HepG2 (cell line): ENCODE results near the gene SNRNP48. TPM values are rescaled to one million over a fixed set of nuclear protein-coding genes. Genes with fewer than 3 reads are reported as not detected.

Experiments
- CSRNP2 ChIP-seq: sonication (generic); formaldehyde crosslinking; conservative IDR thresholded peaks from 2 replicates; pipeline ENCODE4 v1.8.0; 2022; ENCODE audit warnings: low read depth, missing genetic modification reagents
- GMEB1 ChIP-seq: sonication (generic); formaldehyde crosslinking; IDR thresholded peaks from 2 replicates; pipeline ENCODE4 v1.5.1; 2020; ENCODE audit warnings: missing genetic modification reagents, mild to moderate bottlenecking, borderline replicate concordance
- HOXA9 ChIP-seq: sonication (generic); formaldehyde crosslinking; IDR thresholded peaks from 2 replicates; pipeline ENCODE4 v1.8.1; 2022; ENCODE audit warnings: missing genetic modification reagents, mild to moderate bottlenecking, moderate library complexity, borderline replicate concordance
- IKZF4 ChIP-seq: sonication (generic); formaldehyde crosslinking; IDR thresholded peaks from 2 replicates; pipeline ENCODE4 v1.5.1; 2020; ENCODE audit warnings: borderline replicate concordance, mild to moderate bottlenecking, low read depth, missing genetic modification reagents; ENCODE audit errors: not compliant biosample characterization
- IRF1 ChIP-seq: sonication (generic); formaldehyde crosslinking; IDR thresholded peaks from 2 replicates; pipeline ENCODE4 v1.4.0; 2020; ENCODE audit warnings: low read depth, mild to moderate bottlenecking, missing genetic modification reagents
- KDM4B ChIP-seq: sonication (generic); formaldehyde crosslinking; IDR thresholded peaks from 2 replicates; pipeline ENCODE4 v1.4.0; 2020; ENCODE audit warnings: missing genetic modification reagents
- MATR3 ChIP-seq: sonication (generic); formaldehyde crosslinking; IDR thresholded peaks from 2 replicates; pipeline ENCODE4 v1.4.0; 2020; ENCODE audit warnings: missing genetic modification reagents
- MXD3 ChIP-seq: IDR thresholded peaks from 2 replicates; pipeline ENCODE4 v1.6.1; 2016; ENCODE audit warnings: mild to moderate bottlenecking, missing biosample characterization, missing genetic modification reagents
- RORA ChIP-seq: sonication (generic); formaldehyde crosslinking; IDR thresholded peaks from 2 replicates; pipeline ENCODE4 v1.5.0; 2020; ENCODE audit warnings: mild to moderate bottlenecking, missing genetic modification reagents, moderate library complexity
- SMYD3 ChIP-seq: sonication (generic); formaldehyde crosslinking; IDR thresholded peaks from 2 replicates; pipeline ENCODE4 v1.8.1; 2023; ENCODE audit warnings: mild to moderate bottlenecking, missing genetic modification reagents
- ZKSCAN5 ChIP-seq: sonication (generic); formaldehyde crosslinking; IDR thresholded peaks from 2 replicates; pipeline ENCODE4 v1.5.1; 2020; ENCODE audit warnings: mild to moderate bottlenecking, missing genetic modification reagents
- ZNF10 ChIP-seq: sonication (generic); formaldehyde crosslinking; IDR thresholded peaks from 2 replicates; pipeline ENCODE4 v1.4.0; 2020; ENCODE audit warnings: mild to moderate bottlenecking, low read depth, missing genetic modification reagents, borderline replicate concordance
- ZNF20 ChIP-seq: sonication (generic); formaldehyde crosslinking; IDR thresholded peaks from 2 replicates; pipeline ENCODE4 v1.4.0; 2020; ENCODE audit warnings: mild to moderate bottlenecking, moderate library complexity, missing genetic modification reagents
- ZNF329 ChIP-seq: sonication (generic); formaldehyde crosslinking; IDR thresholded peaks from 2 replicates; pipeline ENCODE4 v1.9.0; 2021; ENCODE audit warnings: low read depth, mild to moderate bottlenecking, missing genetic modification reagents
- ZNF354B ChIP-seq: sonication (generic); formaldehyde crosslinking; IDR thresholded peaks from 2 replicates; pipeline ENCODE4 v1.8.0; 2022; ENCODE audit warnings: mild to moderate bottlenecking, missing genetic modification reagents
- ZNF414 ChIP-seq: sonication (generic); formaldehyde crosslinking; IDR thresholded peaks from 2 replicates; pipeline ENCODE4 v1.5.0; 2020; ENCODE audit warnings: missing genetic modification reagents
- ZNF687 ChIP-seq: sonication (generic); formaldehyde crosslinking; IDR thresholded peaks from 2 replicates; pipeline ENCODE4 v1.5.1; 2020; ENCODE audit warnings: mild to moderate bottlenecking, missing genetic modification reagents, moderate library complexity
- ZNF761 ChIP-seq: sonication (generic); formaldehyde crosslinking; conservative IDR thresholded peaks from 2 replicates; pipeline ENCODE4 v1.4.0; 2020; ENCODE audit warnings: mild to moderate bottlenecking, missing genetic modification reagents
- polyA plus RNA-seq, 8 experiments: library from polyadenylated mRNA; depleted of rRNA in 3 of 8; stranded (reverse) in 7 of 8; unstranded in 1 of 8; fragments of >200 nt; fragmentation: Illumina TruSeq in 4 of 8; extraction: Trizol in 4 of 8; gene quantifications; 2 replicates each; pipeline versions ENCODE4 v1.2.1 to v1.2.3, GENCODE V29; 2011 to 2016; ENCODE audit warnings: low read depth in 4 of 8, missing spikeins in 1 of 8, mixed read lengths in 1 of 8; ENCODE audit not compliant: insufficient read depth in 1 of 8
- total RNA-seq, 5 experiments: library from RNA; depleted of rRNA; stranded (reverse); fragments of >200 nt; fragmentation: Illumina TruSeq; extraction: Trizol; gene quantifications; 2 replicates each; pipeline ENCODE4 v1.2.3, GENCODE V29; 2016; ENCODE audit warnings: low read depth in 1 of 5

The SNRNP48 gene
- total and polyA plus RNA-seq, 2 of the 13 experiments (the other 11 are each of a cell fraction or from before 2014, with no cell fraction given) = 17.5 to 47.5 TPM

GRCh38 chr6:7580927-7581618 is 8.9 kb upstream of the SNRNP48 start (continued):
- TF ChIP-seq MATR3 (CRISPR knock-in tag) (no peak), ZNF329 (no peak), MXD3 (no peak), ZKSCAN5 (CRISPR knock-in tag) (no peak), GMEB1 (CRISPR knock-in tag) (no peak), ZNF20 (CRISPR knock-in tag) (no peak), ZNF414 (CRISPR knock-in tag) (no peak), ZNF354B (CRISPR knock-in tag) (no peak), IKZF4 (CRISPR knock-in tag) (no peak), RORA (CRISPR knock-in tag) (no peak), CSRNP2 (CRISPR knock-in tag) (no peak), ZNF761 (no peak), HOXA9 (CRISPR knock-in tag) (no peak), SMYD3 (no peak), IRF1 (CRISPR knock-in tag) (no peak), ZNF687 (peak; percentile 89), ZNF10 (no peak), KDM4B (CRISPR knock-in tag) (no peak)
